IPS-20b (cell line): ENCODE data around the gene BAK1.

Source experiments
- H3K27ac ChIP-seq: one replicate; pipeline ENCODE4 v1.5.1; 2013; ENCODE audit warnings: low read length
- H3K27me3 ChIP-seq: 2 replicates; pipeline ENCODE4 v1.6.1; 2013; ENCODE audit warnings: mild to moderate bottlenecking, low read length, inconsistent platforms; ENCODE audit not compliant: insufficient read depth
- H3K36me3 ChIP-seq: 2 replicates; pipeline ENCODE4 v1.6.1; 2013; ENCODE audit warnings: low read depth, mild to moderate bottlenecking, inconsistent platforms, low read length, moderate library complexity; ENCODE audit not compliant: insufficient read depth
- H3K4me1 ChIP-seq: 2 replicates; pipeline ENCODE4 v1.6.1; 2013; ENCODE audit warnings: mild to moderate bottlenecking, control low read depth, inconsistent platforms, low read length, moderate library complexity; ENCODE audit not compliant: insufficient read depth
- H3K4me3 ChIP-seq: 2 replicates; pipeline ENCODE4 v1.5.1; 2013; ENCODE audit warnings: mild to moderate bottlenecking, low read length, inconsistent platforms
- H3K9ac ChIP-seq: 2 replicates; pipeline ENCODE4 v1.6.1; 2013; ENCODE audit warnings: low read depth, mild to moderate bottlenecking, inconsistent platforms, low read length, moderate library complexity
- H3K9me3 ChIP-seq: 2 replicates; pipeline ENCODE4 v1.6.1; 2013; ENCODE audit warnings: mild to moderate bottlenecking, low read depth, low read length, inconsistent platforms; ENCODE audit not compliant: insufficient read depth

Gene BAK1

DNA sequence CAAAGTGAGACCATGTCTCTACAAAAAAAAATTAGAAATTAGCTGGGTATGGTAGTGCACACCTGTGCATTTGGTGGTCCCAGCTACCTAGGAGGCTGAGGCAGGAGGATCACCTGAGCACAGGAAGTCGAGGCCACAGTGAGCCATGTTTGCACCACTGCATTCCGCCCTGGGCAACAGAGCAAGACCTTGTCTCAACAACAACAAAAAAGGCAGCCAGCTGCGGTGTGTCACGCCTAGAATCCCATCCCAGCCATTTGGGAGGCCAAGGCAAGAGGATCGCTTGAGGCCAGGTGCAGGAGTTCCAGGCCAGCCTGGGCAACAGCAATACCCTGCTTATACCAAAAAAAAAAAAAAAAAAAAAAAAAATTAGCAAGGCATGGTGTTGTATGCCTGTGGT, 1.1 kb upstream of the BAK1 start:
- H3K9me3 ChIP-seq, result no peaks in the 10 kb centered on the region
- H3K9ac ChIP-seq, result no peak overlapping the region
- H3K36me3 ChIP-seq, result peaks cover 17% of the 10 kb centered on the region; the same call in 1 of the 2 replicates
- no peaks in the 10 kb centered on the region for H3K4me1 ChIP-seq
- H3K27me3 ChIP-seq, result no peaks in the 10 kb centered on the region
- H3K27ac ChIP-seq, result no peak overlapping the region
- no peak overlapping the region for H3K4me3 ChIP-seq

DNA sequence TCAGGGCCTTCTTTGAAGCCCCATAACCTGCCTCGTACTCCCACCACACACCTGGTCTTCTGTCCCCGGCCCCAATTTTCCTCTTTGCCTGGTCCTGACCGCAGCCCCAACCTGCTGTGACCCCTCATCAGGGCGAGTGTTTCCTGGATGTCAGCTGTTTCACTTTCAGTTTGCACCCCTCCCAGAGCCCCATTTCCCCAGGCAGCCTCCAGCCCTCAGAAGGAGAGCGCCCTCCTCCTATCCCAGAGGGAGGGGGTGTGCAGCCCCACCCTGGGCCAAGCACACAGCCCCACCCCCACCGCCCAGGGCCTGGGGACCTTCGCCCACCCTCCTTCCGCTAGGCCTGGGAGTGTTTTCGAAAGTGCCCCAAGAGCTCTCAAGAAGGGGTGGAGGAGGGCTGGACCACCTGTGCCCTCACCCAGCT, 1.5 kb downstream of the BAK1 start:
- H3K27me3 ChIP-seq, result no peaks in the 10 kb centered on the region
- no peak overlapping the region for H3K4me3 ChIP-seq
- H3K4me1 ChIP-seq, result no peaks in the 10 kb centered on the region
- H3K9ac ChIP-seq, result no peak overlapping the region
- no peaks in the 10 kb centered on the region for H3K9me3 ChIP-seq
- H3K36me3 ChIP-seq, result peaks cover 37% of the 10 kb centered on the region
- no peak overlapping the region for H3K27ac ChIP-seq

DNA sequence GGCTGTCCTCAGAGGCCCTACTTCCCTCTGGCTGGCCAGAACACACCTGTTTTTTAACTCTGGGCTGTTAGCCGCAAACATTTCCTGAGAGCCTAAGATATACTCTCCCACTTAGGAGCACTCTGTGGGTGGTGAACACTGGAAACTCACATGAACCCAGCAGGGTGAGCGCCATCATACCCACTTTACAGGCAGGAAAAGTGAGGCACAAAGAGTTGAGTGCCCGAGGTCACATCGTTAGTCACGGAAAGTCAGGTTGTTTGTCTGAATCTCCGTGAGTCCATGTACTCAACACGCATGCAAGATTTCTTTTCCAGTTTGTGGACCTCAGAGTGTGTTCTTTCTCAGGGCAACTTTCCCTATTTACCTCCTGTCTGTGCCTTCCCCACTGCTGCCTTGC, 1.9 kb downstream of the BAK1 start:
- Histone ChIP-seq H3K4me1 (no peaks in the 10 kb centered on the region), H3K27me3 (no peaks in the 10 kb centered on the region), H3K9ac (no peak overlapping the region), H3K4me3 (no peak overlapping the region), H3K36me3 (peaks cover 37% of the 10 kb centered on the region), H3K9me3 (no peaks in the 10 kb centered on the region), H3K27ac (no peak overlapping the region)

DNA sequence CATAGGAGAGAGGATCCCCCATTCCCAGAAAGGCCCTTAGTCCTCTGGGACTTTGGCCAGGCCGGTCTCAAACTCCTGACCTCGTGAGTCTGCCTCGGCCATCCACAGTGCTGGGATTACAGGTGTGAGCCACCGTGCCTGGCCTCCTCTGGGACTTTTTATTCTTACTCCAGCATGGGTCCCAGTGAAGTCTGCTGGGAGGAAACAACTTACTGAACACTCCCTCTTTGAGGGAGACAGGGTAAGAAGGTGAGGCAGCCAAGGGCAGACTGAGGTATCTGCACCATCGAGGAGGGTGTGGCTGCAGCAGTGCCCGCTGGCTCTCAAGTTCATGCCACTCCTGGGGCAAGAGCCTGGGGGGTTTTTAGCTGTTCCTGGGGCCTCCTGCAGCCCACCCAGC, 2.4 kb downstream of the BAK1 start:
- no peaks in the 10 kb centered on the region for H3K9me3 ChIP-seq
- H3K27ac ChIP-seq, result no peak overlapping the region
- no peaks in the 10 kb centered on the region for H3K27me3 ChIP-seq
- no peaks in the 10 kb centered on the region for H3K4me1 ChIP-seq
- H3K4me3 ChIP-seq, result no peak overlapping the region
- peaks cover 37% of the 10 kb centered on the region for H3K36me3 ChIP-seq
- H3K9ac ChIP-seq, result no peak overlapping the region

DNA sequence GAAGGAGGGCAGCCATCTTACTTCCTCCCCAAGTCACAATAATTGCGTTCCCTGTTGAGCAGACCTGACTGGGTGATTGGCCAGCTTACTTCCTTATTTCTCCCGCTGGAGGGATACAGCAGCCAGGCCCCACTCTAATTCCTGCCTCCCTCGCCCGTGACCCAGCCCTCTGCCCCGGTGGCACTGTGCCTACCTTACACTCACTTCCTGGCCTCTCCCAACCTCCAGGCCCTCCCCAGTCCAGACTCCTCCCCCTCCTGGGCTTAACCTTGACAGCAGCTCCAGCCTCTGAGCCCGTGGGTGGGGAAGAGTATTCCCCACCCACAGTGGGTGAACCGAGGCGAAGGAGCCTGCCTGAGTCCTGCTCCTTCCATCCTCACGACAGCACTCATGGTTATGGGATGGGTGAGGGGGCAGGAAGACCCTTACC, 3.0 kb downstream of the BAK1 start:
- no peaks in the 10 kb centered on the region for H3K27me3 ChIP-seq
- no peaks in the 10 kb centered on the region for H3K9me3 ChIP-seq
- peaks cover 37% of the 10 kb centered on the region for H3K36me3 ChIP-seq
- no peak overlapping the region for H3K9ac ChIP-seq
- no peaks in the 10 kb centered on the region for H3K4me1 ChIP-seq
- H3K4me3 ChIP-seq, result no peak overlapping the region
- no peak overlapping the region for H3K27ac ChIP-seq

DNA sequence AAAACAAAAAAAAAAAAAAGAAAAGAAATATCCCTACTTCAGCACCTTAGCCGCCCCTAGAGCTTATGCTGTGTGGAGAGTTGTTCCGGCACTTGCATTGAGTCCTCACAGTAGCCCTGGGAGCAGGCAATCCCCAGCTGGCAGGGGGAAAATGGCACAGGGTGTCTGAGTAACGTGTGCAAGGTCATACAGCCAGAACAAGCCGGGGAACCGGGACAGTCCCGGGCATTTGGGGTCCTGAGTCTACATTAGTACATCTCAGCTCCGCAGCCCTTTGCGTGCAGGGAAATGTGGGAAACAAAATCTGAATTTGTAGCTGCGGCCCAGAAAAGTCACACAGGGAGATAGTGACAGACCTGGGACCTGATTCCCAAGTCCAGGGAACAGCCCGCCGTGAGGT, 3.4 kb downstream of the BAK1 start:
- Histone ChIP-seq H3K4me1 (no peaks in the 10 kb centered on the region), H3K36me3 (peaks cover 37% of the 10 kb centered on the region), H3K27ac (no peak overlapping the region), H3K27me3 (no peaks in the 10 kb centered on the region), H3K4me3 (no peak overlapping the region), H3K9me3 (no peaks in the 10 kb centered on the region), H3K9ac (no peak overlapping the region)

DNA sequence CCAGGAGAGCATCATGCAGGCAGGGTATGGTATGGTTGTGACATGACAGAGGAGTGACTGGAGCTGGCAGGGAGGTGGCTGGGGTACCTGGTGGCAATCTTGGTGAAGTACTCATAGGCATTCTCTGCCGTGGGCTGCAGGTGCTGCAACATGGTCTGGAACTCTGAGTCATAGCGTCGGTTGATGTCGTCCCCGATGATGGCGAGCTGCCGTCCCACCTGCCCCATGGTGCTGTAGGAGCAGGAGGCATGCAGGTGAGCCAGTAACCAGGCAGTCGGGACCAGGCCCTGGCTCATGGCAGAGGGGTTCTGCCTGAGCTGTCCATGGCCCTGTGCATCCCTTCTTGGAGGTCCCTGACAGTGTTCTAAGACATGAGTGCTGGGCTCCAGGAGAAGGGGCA, 4.9 kb downstream of the BAK1 start:
- Histone ChIP-seq H3K4me1 (0 out of 2 replicates have a peak, but pooled peaks cover 3% of the 10 kb centered on the region), H3K27me3 (no peaks in the 10 kb centered on the region), H3K4me3 (no peak overlapping the region), H3K36me3 (peaks cover 37% of the 10 kb centered on the region), H3K9ac (no peak overlapping the region), H3K9me3 (no peaks in the 10 kb centered on the region), H3K27ac (no peak overlapping the region)

DNA sequence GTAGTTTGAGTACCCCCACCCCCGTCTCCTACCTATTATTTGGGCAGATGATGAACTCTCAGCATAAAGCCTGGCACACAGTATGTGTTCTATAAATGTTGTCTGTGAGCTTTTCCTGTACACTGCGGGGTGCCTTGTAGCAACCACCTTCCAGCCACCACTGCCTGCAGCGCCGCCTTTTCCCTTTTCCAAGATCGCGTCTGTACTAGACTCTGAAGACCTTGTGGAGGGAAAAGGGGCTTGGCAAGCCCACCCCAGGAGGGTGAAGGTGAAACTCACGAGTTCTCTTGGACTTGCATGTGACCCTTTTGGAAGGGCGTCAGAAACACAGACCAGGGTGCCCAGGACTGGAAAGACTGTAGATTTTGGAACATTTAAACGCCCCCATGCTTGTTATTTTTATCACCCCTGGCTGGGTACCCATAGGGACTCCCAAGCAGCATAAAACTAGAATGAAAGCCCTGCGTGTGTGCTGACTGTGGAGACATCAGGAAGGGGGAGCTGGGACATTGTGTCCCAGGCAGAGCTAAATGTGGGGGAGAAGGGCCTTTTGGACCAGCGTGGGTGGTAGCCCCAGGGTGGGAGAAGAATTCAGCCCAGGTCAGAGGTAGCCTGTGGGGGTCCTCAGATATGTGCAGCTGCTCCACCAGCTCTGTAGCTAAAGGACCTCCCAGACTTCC, 8.3 kb downstream of the BAK1 start:
- Histone ChIP-seq H3K27ac (no peak overlapping the region), H3K27me3 (no peaks in the 10 kb centered on the region), H3K36me3 (peaks cover 24% of the 10 kb centered on the region), H3K4me1 (0 out of 2 replicates have a peak, but pooled peaks cover 3% of the 10 kb centered on the region), H3K4me3 (peak overlapping the region; percentile 75), H3K9me3 (no peaks in the 10 kb centered on the region), H3K9ac (peak overlapping the region; percentile 62; the same call in 1 of the 2 replicates)

DNA sequence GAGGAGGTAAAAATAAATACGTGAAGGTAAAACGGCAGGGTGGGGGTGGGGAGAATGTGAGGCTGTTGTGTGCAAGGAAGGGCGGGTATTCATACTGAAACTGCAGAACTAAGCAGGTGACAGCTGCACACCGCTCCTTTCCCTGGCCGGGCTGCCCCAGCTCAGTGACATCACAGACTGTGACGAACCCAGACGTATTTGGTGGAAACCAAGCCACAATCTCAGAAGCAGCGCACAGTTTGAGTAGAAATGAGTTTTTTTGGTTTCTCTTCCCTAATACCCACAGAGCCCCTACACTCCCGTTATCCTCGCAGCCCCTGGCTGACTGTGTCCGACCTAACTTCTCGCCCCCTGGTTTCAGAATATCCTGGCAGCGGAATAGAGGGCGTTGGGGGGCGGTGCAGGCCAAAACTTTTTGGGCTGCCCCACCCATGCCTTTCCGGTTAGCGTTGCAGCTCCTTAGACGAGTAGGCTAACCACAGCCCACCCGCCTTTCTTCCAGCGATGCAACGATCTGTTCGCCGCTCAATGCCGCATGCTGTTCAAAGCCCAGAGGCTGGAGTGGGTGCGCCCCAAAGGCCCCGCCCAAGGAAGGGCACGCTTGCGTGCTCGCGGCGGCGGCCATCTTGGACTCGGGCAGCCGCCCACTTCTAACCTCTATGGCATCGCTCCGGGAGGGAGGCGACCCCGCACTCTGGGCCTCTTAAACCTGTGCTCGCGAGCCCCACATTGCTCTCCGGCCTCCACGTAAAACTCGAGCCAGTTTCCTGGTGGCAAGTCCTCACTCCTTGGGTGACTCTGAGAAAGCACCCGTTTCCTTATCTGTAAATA, 9.1 kb downstream of the BAK1 start:
- Histone ChIP-seq H3K4me3 (peak overlapping the region; percentile 75), H3K27ac (no peak overlapping the region), H3K4me1 (0 out of 2 replicates have a peak, but pooled peaks cover 3% of the 10 kb centered on the region), H3K9ac (peak overlapping the region; percentile 62; the same call in 1 of the 2 replicates), H3K36me3 (peaks cover 21% of the 10 kb centered on the region), H3K27me3 (no peaks in the 10 kb centered on the region), H3K9me3 (no peaks in the 10 kb centered on the region)

DNA sequence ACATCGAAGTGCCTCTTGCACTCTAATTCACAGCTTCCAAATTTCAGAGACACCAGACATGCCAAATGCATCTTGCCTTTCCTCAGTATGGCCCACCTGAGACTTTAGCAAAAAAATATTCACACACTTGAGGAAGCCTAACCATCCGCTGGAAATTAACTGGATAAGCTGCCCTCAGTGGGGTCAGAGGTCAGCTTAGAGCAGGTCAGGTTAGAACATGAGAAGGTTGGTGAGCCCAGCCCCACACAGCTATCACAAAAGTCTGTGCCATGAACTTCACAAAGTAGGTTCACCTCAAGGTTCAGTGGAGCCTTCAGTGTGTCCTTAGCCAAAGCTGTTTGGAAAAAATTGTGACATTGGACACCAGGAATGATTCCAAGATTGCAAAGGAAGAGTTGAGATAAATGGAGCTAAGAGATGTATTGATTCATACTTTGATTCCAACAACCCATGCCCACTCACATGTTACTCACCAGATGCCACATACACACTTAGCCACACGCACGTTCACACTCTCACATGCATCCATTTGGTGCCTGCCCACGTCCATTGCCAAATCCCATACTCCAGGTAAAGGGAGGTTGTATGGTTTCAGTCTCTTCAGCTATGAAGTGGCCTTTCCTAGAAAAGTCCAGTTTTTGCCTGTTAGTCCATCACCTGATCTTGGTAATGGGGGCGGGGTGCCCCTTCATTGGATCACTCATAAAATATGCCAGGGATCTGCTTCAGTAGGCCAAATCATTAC, 11.1 kb downstream of the BAK1 start:
- H3K9ac ChIP-seq, result no peak overlapping the region
- H3K4me3 ChIP-seq, result no peak overlapping the region
- no peaks in the 10 kb centered on the region for H3K27me3 ChIP-seq
- peaks cover under 1% of the 10 kb centered on the region; the same call in 1 of the 2 replicates for H3K36me3 ChIP-seq
- no peak overlapping the region for H3K27ac ChIP-seq
- H3K4me1 ChIP-seq, result 0 out of 2 replicates have a peak, but pooled peaks cover 3% of the 10 kb centered on the region
- no peaks in the 10 kb centered on the region for H3K9me3 ChIP-seq

DNA sequence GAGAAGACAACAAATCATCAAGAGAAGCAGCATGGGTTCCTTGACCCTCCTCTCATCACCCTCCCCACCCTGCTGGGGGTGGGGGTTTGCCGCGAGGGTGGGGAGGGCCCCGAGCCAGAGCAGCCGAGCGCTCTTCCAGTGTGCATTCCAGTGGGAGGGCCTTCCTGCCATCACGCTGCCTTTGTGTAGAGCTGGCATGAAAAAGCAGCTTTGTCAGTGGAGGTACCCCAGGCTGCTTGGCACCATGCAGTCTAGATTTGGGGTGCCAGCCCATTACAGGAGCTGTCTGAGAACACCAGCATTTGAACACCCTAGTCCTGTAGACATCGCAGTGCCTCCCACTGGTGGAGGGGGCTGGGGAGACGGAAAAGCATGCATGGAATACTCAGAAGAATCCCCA, 12.2 kb downstream of the BAK1 start:
- Histone ChIP-seq H3K27ac (no peak overlapping the region), H3K36me3 (no peaks in the 10 kb centered on the region), H3K9me3 (no peaks in the 10 kb centered on the region), H3K9ac (no peak overlapping the region), H3K27me3 (no peaks in the 10 kb centered on the region), H3K4me3 (no peak overlapping the region), H3K4me1 (0 out of 2 replicates have a peak, but pooled peaks cover 3% of the 10 kb centered on the region)
